ENCODE data around the gene ULK3. TPM values are rescaled to one million over a fixed set of nuclear protein-coding genes. Genes with fewer than 3 reads are reported as not detected.

ULK3 gene
- total RNA-seq, 3 donors from 2014 or later (not counting 1 experiment from before 2014, with no cell fraction given): 54.8 to 75.1 (median 64.7) TPM

GRCh38 chr15:74808078-74808839, 34.7 kb downstream of the ULK3 start:
- Mint-ChIP-seq H3K36me3 (no peaks in the 10 kb centered on the region), H3K4me1 (peaks cover 5 to 39% of the 10 kb centered on the region in 2 donors), H3K9me3 (no peaks in the 10 kb centered on the region), H3K27me3 (ENCODE audit: low read depth in 2 of 2) (peaks cover 0 to 3% of the 10 kb centered on the region in 2 donors), H3K27ac (peak overlapping the region; percentile 65 to 84), H3K4me3 (no peak overlapping the region)
- no peaks in the 10 kb centered on the region for H3K9me3 ChIP-seq (ENCODE audit: control insufficient read depth, insufficient read depth, low read length)
- 86% methylated on average over 18 of the region's 18 CpGs for WGBS (ENCODE audit: insufficient coverage)
- H3K27ac ChIP-seq (ENCODE audit: low read length): peak overlapping the region; percentile 25
- intact Hi-C loops (cut with micrococcal nuclease): no loop called here
- no peak overlapping the region for H3K4me3 ChIP-seq (ENCODE audit: low read length)
- no peak for DNase-seq
- H3K4me1 ChIP-seq (ENCODE audit: control insufficient read depth, insufficient read depth, low read length): peaks cover 25% of the 10 kb centered on the region
- no peak for ATAC-seq
- H3K36me3 ChIP-seq (ENCODE audit: control insufficient read depth, insufficient read depth, low read length): peaks cover 11% of the 10 kb centered on the region
- no peaks in the 10 kb centered on the region for H3K27me3 ChIP-seq (ENCODE audit: control insufficient read depth, insufficient read depth, low read length)
- TF ChIP-seq CTCF (IDR thresholded peaks at IDR 0.05): no peak

GRCh38 chr15:74807282-74807681, 35.7 kb downstream of the ULK3 start:
- Histone ChIP-seq H3K36me3 (ENCODE audit: control insufficient read depth, insufficient read depth, low read length) (peaks cover 20% of the 10 kb centered on the region), H3K27me3 (ENCODE audit: control insufficient read depth, insufficient read depth, low read length) (no peaks in the 10 kb centered on the region), H3K27ac (ENCODE audit: low read length) (peak overlapping the region; percentile 6), H3K9me3 (ENCODE audit: control insufficient read depth, insufficient read depth, low read length) (no peaks in the 10 kb centered on the region), H3K4me1 (ENCODE audit: control insufficient read depth, insufficient read depth, low read length) (peaks cover 25% of the 10 kb centered on the region), H3K4me3 (ENCODE audit: low read length) (no peak overlapping the region)
- H3K4me3 Mint-ChIP-seq: no peak overlapping the region
- H3K36me3 Mint-ChIP-seq: no peaks in the 10 kb centered on the region
- no peaks in the 10 kb centered on the region for H3K27me3 Mint-ChIP-seq (ENCODE audit: low read depth in 2 of 2)
- intact Hi-C loops (cut with micrococcal nuclease): no loop called here
- TF ChIP-seq CTCF (IDR thresholded peaks at IDR 0.05): no peak
- DNase-seq: no peak
- no peaks in the 10 kb centered on the region for H3K9me3 Mint-ChIP-seq
- WGBS (ENCODE audit: insufficient coverage): 87% methylated on average over 5 of the region's 5 CpGs
- H3K4me1 Mint-ChIP-seq: peaks cover 5 to 39% of the 10 kb centered on the region in 2 donors
- H3K27ac Mint-ChIP-seq: peak overlapping the region; percentile 64 to 65
- ATAC-seq: no peak

GRCh38 chr15:74804935-74805334, 38.0 kb downstream of the ULK3 start:
- intact Hi-C loops (cut with micrococcal nuclease): no loop called here
- Mint-ChIP-seq H3K36me3 (no peaks in the 10 kb centered on the region), H3K27ac (peak overlapping the region; percentile 67 to 69), H3K27me3 (ENCODE audit: low read depth in 2 of 2) (no peaks in the 10 kb centered on the region), H3K9me3 (no peaks in the 10 kb centered on the region), H3K4me3 (no peak overlapping the region), H3K4me1 (peaks cover 9 to 50% of the 10 kb centered on the region in 2 donors)
- H3K36me3 ChIP-seq (ENCODE audit: control insufficient read depth, insufficient read depth, low read length): peaks cover 42% of the 10 kb centered on the region
- no peak overlapping the region for H3K4me3 ChIP-seq (ENCODE audit: low read length)
- WGBS (ENCODE audit: insufficient coverage): 92% methylated on average over 6 of the region's 6 CpGs
- no peak for TF ChIP-seq CTCF (IDR thresholded peaks at IDR 0.05)
- DNase-seq (no peak), ATAC-seq (no peak)
- H3K9me3 ChIP-seq (ENCODE audit: control insufficient read depth, insufficient read depth, low read length): no peaks in the 10 kb centered on the region
- H3K4me1 ChIP-seq (ENCODE audit: control insufficient read depth, insufficient read depth, low read length): peaks cover 38% of the 10 kb centered on the region
- no peaks in the 10 kb centered on the region for H3K27me3 ChIP-seq (ENCODE audit: control insufficient read depth, insufficient read depth, low read length)
- H3K27ac ChIP-seq (ENCODE audit: low read length): no peak overlapping the region
